ENCODE measurements around the gene ITGA11.

ITGA11 gene

GRCh38 chr15:68328964-68329363 is 103.0 kb downstream of the ITGA11 start:
- DNase-seq (ENCODE audit: low spot score): no peak

GRCh38 chr15:68328443-68328842 is 103.5 kb downstream of the ITGA11 start:
- DNase-seq (ENCODE audit: low spot score): no peak

GRCh38 chr15:68326711-68327354 is 105.1 kb downstream of the ITGA11 start:
- no peak for DNase-seq (ENCODE audit: low spot score)

DNA sequence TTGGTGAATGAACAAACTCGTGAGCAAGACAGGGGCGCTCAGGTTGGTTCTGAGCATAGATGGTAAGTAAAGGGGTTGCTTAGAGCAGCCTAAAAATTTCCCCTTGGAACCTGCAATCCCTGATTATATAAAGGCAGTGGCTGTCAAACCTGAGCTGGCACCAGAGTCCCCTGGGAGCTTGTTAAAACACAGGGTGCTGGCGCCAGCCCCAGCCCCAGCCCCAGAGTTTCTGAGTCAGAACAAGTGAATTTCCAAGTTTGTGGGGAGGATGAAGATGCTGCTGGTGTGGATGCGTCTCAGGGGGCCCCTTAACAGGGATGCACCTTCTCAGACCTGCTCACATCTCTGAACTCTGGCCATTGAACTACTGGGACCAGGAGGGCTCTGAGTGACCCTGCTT is 106.2 kb downstream of the ITGA11 start:
- no peak for DNase-seq (ENCODE audit: low spot score)

- DNase-seq (ENCODE audit: low spot score): no peak
These were observed 109.2 kb downstream of the ITGA11 start for GRCh38 chr15:68322796-68323195.

DNA sequence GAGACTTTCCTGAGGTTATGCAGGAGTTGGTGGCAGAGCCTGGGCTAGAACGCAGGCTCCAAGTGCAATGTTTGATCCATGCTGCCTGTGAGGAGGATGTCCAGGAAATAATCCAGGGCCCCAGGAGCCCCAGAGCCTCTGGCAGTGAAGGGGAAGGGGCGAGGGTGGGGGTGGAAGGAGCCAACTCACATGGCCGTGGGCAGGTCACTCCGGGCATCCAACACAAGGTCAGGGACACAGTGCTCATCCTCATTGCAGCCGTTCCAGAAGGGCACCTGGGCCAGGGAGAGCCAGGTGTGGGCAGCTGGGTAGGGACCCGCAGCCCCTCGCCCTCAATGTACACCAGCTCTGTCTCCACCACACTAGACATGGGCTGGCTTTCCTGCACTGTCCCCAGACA is 110.7 kb downstream of the ITGA11 start:
- DNase-seq (ENCODE audit: low spot score): no peak

DNA sequence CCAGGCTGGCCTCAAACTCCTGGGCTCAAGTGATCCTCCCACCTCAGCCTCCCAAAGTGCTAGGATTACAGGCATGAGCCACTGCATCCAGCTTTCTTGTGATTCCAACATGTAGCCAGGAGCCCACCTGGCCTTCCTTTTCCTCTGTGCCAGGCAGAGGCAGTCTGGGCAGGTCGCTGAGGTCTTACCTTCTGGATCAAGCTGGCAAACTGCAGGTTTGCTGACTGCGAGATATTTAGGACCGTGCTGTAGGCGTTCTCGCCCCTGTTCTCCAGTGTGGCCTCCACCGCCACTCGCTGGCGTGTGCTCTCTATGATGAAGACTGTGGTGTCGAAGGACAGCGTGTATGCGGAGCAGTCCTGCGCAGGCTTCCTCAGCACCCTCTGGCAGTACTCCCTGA is 112.0 kb downstream of the ITGA11 start:
- no peak for DNase-seq (ENCODE audit: low spot score)

- DNase-seq (ENCODE audit: low spot score): no peak
These were observed 112.7 kb downstream of the ITGA11 start for GRCh38 chr15:68318931-68319909.

DNA sequence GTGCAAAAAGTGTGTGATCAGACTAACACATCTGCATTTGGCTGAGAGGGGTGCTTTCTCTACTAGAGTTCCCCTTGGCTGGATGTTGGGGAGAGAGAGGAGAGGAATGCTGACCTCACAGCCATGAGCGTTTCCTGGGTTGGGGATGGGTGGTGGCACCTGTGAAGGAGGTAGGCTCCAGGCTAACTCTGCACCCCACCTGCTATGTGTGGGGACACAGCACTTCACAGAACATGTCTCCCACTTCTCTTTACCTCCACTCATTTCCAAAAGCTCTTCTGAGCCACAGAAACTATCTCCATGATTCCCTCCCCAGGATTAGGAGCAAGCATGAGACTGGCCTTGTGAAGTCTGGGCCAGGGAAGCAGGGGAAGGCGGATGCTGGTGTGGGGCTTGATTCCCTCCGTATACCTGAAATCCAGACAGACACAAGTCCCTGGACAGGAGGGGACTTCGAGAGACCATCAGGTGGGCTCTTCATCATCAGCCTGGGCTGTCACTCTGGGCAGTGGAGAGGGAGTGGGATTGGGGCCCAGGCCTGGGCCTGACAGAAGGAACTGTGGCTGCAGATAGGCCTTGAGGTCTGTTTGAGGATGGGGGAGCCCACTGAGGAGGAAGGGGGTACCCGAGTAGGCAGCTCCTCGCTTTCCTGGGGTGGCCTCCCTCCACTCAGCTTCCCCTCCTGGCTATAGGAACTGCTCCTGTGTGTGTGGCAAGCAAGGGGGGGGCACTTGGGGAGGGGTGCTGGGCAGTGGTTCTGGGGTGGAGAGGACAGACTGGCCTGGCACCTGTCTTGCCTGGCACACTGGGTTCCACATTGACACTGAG is 113.7 kb downstream of the ITGA11 start:
- no peak for DNase-seq (ENCODE audit: low spot score)

- DNase-seq (ENCODE audit: low spot score): no peak
These were observed 114.5 kb downstream of the ITGA11 start for GRCh38 chr15:68317281-68318007.

- DNase-seq (ENCODE audit: low spot score): no peak
These were observed 115.7 kb downstream of the ITGA11 start for GRCh38 chr15:68316061-68316804.

DNA sequence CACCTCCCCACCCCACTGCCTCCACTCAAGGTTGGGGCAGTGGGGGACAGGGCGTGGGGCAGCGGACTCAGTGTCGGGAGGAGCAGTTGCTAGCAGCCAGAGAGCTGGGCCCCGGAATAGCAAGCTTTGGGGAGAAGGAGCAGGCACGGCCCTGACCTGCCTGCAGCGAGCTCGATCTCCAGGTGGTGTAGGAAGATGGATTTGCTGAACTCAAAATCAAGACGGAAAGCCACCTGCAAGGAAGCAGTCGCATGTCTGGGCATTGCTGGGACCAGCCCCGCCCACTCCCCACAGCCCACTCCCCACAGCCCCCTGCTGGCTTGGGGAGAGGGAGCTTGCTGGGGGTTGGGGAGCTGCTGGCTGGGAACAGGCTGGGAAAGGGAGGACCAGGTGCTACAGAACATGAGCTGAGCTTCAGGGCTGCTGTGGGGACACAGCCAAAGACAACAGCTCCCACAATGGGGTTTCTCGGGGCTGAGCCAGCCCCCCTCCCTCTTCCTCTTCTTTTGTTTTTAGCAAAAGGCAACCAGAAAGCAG is 116.4 kb downstream of the ITGA11 start:
- DNase-seq (ENCODE audit: low spot score): no peak

DNA sequence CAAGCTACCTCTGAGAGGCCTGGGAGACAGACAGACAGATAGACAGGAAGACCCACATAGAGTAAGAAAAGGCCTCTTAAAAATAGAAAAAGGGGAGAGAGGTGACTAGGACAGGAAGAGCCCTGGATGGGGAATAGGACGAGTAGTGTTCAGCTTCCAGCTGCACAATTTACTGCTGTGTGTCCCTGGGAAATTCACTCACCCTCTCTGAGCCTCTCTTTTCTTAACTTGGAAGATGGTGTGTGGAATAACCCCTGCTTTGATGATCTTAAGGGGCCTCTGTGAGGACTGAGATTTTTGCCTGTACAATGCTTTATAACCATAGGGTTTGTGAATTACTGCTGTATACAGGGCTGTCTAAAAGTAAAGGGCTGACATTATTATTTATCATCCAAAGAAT is 116.9 kb downstream of the ITGA11 start:
- DNase-seq (ENCODE audit: low spot score): no peak

DNA sequence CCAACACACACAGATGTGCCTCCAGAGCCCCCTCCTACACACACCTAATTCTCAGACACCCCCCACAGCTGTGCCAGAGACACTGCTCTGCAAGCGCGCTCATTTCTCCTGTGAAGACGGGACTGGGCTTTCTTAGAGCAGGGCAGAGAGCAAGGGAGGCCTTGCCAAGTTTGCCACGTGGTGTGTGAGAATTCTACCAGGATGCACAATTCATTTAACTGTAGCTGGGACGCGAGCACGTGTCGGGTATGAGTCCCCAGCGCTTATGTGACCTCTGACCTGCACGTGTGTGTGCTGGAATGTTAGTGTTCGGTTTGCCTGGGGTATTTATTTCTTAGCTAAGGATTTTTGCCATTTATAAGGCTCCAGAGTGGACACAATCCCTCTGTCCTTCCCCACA is 117.4 kb downstream of the ITGA11 start:
- peak; percentile 23 for DNase-seq (ENCODE audit: low spot score)

DNA sequence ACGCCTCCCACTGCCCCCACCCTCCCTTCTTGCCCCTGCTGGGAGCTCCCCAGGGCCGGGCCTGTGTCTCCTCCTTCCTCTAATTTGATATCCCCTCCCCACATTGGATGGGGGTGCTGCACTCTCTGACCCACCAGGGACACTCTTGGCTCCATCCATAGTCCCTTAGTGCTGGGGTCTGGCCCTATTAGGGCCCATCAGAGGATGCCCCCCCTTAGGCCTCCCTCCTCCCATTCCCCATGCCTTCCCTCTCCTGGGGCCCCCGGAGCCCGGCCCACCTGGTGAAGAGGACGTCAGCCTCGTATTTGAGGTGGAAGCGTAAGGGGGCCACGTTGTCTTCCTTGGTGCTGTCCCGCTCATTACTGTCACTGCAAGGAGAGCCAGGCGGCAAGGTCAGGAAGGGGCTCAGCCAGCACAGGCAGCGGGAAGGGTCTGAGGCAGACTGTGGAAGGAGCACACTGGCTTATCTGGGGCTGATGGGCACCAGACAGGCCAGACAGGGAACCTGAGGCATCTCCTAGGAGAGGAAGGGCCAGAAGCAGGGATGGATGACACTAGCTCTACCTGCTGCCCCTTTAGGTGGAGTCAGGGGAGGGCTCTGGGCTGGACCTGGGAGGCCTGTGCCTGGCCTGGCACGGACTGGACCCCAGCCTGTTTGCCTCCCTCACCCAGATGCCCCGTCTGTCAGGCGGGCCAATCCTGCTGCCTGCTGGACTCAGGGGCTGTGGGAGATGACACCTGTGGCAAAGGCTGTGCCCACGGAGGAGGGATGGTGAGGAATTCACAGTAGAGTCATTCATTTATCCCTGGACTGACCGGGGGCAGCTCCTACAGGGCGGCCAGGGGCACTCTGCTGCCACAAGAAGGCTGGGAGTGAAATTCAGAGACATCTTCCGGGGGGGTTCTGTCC is 118.2 kb downstream of the ITGA11 start:
- no peak for DNase-seq (ENCODE audit: low spot score)

DNA sequence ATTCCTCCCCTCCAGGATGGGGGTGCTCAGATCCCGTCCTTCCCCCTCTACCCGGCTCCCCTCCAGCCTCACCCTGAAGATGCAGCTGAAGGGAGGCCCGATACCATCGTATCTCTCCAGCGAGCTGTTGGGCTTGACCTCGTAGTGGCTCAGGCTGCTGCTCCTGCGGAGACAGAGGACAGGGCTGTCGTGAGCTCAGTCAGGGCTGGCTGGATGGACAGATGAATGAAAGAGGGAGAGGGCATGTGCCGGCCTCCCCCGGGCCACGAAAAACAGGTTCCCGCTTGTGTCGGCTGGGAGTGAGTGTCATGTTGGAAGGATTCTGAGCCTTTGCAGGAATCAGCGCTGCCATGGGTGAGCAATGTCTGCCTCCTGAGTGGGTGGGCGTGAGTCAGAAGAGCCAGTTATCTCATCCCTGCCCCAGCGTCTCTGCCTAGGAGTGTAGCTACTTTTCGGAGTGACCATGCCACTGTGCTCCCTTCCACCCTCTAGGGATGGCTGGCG is 119.2 kb downstream of the ITGA11 start:
- DNase-seq (ENCODE audit: low spot score): no peak

GRCh38 chr15:68311859-68312557 is 120.0 kb downstream of the ITGA11 start:
- DNase-seq (ENCODE audit: low spot score): no peak

- DNase-seq (ENCODE audit: low spot score): no peak
These were observed 120.5 kb downstream of the ITGA11 start for GRCh38 chr15:68311464-68311835.
